ENCODE measurements around the gene PIGU. TPM values are rescaled to one million over a fixed set of nuclear protein-coding genes. Genes with fewer than 3 reads are reported as not detected.
"Not testable (repeated sequence)": the region's sequence is repeated elsewhere in the genome, so short reads cannot be mapped to it uniquely, and the experiment has no call there.

Gene PIGU
- polyA plus RNA-seq, 4 donors = 34.4 to 45.3 (median 42.0) TPM

GRCh38 chr20:34518863-34519262 lies 158.0 kb downstream of the PIGU start:
- DNase-seq (ENCODE audit: low read depth in 4 of 4, low spot score in 3 of 4) = not testable (repeated sequence)

GRCh38 chr20:34517114-34517505 lies 159.8 kb downstream of the PIGU start:
- DNase-seq (ENCODE audit: low read depth in 4 of 4, low spot score in 3 of 4) = no peak

DNA sequence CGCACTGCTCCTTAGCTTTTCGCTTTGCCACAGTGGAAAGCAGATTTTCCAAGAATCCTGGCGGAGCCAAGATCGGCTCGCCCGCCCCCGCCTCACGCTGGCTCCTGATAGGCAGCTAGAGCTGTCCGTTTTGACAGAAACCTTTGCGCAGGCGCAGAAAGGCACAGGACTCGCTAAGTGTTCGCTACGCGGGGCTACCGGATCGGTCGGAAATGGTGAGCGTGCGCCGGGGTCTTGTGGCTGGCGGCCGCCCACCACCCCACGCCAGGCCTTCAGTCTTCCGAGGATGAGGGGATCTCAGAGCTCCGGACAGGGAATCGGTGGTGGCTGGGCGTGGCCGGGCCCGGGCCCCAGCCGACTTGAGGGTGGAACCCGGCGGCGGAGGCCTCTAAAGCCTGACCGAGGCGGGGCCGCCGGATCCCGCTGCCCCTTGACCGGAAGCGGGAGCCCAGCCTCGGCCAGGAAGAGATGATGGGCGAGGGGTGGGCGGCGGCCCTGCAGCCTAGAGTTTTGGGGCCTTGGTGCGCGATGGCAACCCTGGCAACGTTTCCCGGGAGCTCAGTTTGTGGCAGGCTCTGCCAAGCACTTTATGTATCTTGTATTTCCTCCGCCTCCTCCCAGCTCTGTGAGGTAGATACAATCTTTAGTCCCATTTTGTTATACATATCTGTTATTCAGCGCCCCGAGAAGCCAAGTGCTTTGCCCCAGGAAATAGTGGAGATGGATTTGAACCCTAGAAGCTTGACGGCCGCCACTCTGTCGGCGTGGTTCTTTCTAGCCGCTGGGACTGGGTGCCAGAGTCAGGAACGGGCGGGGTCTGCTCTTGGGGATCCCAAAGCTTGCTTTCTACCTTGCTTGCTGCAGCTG lies 160.4 kb downstream of the PIGU start, which contains the start of gene DYNLRB1:
DYNLRB1 (plus strand) TSS at position 176 of the 867 bp plus-strand sequence; CDS start at position 213, 37 bp downstream.
- DNase-seq (ENCODE audit: low read depth in 4 of 4, low spot score in 3 of 4) = peak; percentile 94 to 97 (median 96)

GRCh38 chr20:34515484-34516246 lies 161.2 kb downstream of the PIGU start:
- no peak for DNase-seq (ENCODE audit: low read depth in 4 of 4, low spot score in 3 of 4)

DNA sequence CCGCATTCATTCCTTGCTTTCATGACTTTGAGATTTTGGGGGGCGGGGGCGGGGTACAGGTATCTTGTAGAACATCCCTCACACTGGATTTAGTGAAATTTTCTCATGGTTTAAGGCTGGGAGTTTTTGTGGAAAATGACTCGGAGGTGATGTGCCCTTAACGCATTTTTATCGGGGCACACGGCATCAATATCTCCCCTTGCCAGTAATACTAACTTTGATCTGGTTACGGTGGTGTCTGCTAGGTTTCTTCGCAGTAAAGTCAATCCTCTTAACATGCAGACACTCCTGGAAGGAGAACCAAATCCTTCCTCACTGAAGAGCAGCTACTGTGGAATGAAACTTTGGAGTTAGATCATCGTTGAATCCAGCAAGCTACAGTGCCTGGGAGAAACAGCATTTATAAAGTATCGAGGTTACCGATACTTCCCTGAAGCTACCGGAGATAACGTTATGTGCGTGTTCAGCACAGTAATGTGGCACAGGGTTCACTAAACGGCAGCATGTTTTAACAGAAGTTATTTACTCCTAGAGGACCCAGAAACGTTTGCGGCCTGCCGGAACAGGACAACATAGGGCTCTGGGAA lies 161.9 kb downstream of the PIGU start:
- DNase-seq (ENCODE audit: low read depth in 4 of 4, low spot score in 3 of 4) = no peak

- DNase-seq (ENCODE audit: low read depth in 4 of 4, low spot score in 3 of 4) = not testable (repeated sequence)
These were observed 162.9 kb downstream of the PIGU start for GRCh38 chr20:34514034-34514433.

GRCh38 chr20:34512955-34513419 lies 163.9 kb downstream of the PIGU start:
- DNase-seq (ENCODE audit: low read depth in 4 of 4, low spot score in 3 of 4) = no peak

DNA sequence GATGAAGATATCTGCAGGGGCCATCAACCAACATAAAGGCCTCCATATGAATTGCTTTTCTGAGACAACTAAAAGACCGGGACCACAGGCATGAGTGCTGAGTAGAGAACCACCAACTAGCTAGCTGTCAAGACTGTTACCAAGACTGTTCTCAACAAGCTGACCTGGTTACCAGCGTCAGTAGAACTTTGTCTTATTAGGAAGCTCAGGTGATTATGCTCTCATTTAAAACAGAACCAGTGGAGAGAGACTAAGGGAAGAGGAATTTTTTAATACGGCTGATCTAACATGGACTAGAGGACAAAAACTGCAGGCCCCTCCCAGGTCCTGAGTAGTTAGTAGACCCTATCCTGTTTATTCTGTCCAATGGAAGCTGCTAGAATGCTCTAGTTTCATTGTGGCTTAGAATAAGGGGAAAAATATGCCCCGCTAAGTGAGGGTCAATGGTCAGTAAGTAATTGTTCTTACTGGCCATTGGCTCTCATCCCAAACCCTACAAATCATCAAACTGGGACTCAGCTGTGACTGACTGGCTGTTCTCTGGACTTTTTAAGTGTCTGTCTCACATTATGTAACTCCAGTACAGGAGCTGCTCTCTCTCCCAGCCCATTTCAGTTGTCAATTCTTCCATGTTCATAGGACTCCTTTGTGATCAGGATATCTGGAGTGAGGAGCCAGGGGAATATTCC lies 164.5 kb downstream of the PIGU start:
- no peak for DNase-seq (ENCODE audit: low read depth in 4 of 4, low spot score in 3 of 4)

DNA sequence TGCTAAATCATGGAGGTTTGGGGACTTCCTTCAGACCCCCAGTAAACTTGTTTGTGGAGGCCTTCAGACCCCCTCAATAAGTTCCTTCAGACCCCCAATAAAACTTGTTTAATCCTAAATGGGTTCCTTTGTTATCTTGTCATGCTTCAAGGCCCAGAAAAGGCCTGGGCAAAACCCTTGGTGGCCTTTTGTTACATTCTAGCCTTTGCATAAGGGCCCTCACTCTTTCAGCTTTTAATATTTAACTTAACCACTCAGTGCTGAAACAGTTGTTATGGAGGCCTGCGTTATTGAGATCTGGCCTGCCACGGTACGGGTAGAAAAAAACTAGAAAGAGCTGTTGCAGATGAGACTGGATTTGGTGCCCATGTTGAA lies 165.0 kb downstream of the PIGU start:
- DNase-seq (ENCODE audit: low read depth in 4 of 4, low spot score in 3 of 4) = no peak

DNA sequence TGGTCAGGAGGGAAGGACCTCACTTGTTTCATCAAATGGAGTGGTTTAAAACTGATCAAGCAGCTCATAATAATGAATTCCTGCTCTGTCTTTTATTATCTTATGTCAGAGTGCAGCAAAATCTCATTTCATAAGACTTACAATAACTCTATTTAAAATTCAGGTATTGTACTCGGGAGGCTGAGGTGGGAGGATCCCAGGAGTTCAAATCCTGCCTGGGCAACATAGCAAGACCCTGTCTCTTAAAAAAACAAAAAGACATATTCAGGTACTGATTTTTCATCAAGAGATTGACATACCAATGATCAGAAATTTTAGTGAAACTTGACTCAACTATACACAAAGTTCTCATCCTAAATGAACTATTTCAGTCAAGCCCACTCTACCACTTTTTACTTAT lies 166.3 kb downstream of the PIGU start:
- no peak for DNase-seq (ENCODE audit: low read depth in 4 of 4, low spot score in 3 of 4)

Other genes starting within 250 kb of the PIGU start
- 100 to 1,000 TPM; 135 to 220 (median 197) TPM for gene DYNLRB1, start 160.7 kb downstream of the PIGU start, polyA plus RNA-seq (ENCODE audit: insufficient read length in 4 of 4)
- gene MAP1LC3A, start 118.4 kb downstream of the PIGU start, polyA plus RNA-seq (ENCODE audit: insufficient read length in 4 of 4) = 10 to 100 TPM; 23.3 to 31.4 (median 23.9) TPM
- gene TP53INP2, start 27.3 kb upstream of the PIGU start, polyA plus RNA-seq (ENCODE audit: insufficient read length in 4 of 4) = 10 to 100 TPM in 3 of 4 donors, 1 to 10 TPM in 1; 9.1 to 16.2 (median 11.7) TPM
- 10 to 100 TPM; 41.5 to 54.6 (median 50.6) TPM for gene NCOA6, start 148.6 kb upstream of the PIGU start, polyA plus RNA-seq (ENCODE audit: insufficient read length in 4 of 4)
- gene GGT7, start 195.8 kb upstream of the PIGU start, polyA plus RNA-seq (ENCODE audit: insufficient read length in 4 of 4) = 10 to 100 TPM; 18.2 to 36.5 (median 21.8) TPM
- gene ACSS2, start 199.5 kb upstream of the PIGU start, polyA plus RNA-seq (ENCODE audit: insufficient read length in 4 of 4) = 10 to 100 TPM; 27.8 to 49.3 (median 36.2) TPM

Data from left renal pelvis (tissue), 4 donors.